Activated T-cell treated with anti-CD3 and anti-CD28 coated beads, Interleukin-2, amount 50 U/mL, for 72 hours (primary cell): ENCODE measurements around the gene SEC14L1. TPM values are rescaled to one million over a fixed set of nuclear protein-coding genes. Genes with fewer than 3 reads are reported as not detected.
"Not testable (repeated sequence)": the region's sequence is repeated elsewhere in the genome, so short reads cannot be mapped to it uniquely, and the experiment has no call there.

Source experiments
- ATAC-seq, 2 donors: fragments of 150-1000 bp; cut with Tn5 transposase; replicated peaks in 1 of 2; 2 replicates each; pipeline ENCODE4 v1.10.0; 2021; ENCODE audit warnings: moderate library complexity in 2 of 2, mild to moderate bottlenecking in 1 of 2
- DNase-seq, 2 donors: peaks; one replicate each; pipeline ENCODE4 v3.0.0; 2021 to 2022; ENCODE audit warnings: mixed read lengths in 1 of 2
- H3K27ac Mint-ChIP-seq: one replicate; pipeline ENCODE4 v1.8.0; 2022; ENCODE audit warnings: mild to moderate bottlenecking, moderate library complexity, mixed read lengths
- H3K27me3 Mint-ChIP-seq: one replicate; pipeline ENCODE4 v1.8.0; 2022; ENCODE audit warnings: low read depth, mixed read lengths
- H3K36me3 Mint-ChIP-seq, 2 donors: one replicate each; pipeline ENCODE4 v1.8.0; 2022; ENCODE audit warnings: mixed read lengths in 2 of 2, mild to moderate bottlenecking in 1 of 2; ENCODE audit not compliant: insufficient read depth in 2 of 2
- H3K4me1 Mint-ChIP-seq: one replicate; pipeline ENCODE4 v1.8.0; 2022; ENCODE audit warnings: low read depth, mixed read lengths
- H3K4me3 Mint-ChIP-seq, 2 donors: one replicate each; pipeline ENCODE4 v1.8.0; 2022; ENCODE audit warnings: mild to moderate bottlenecking in 2 of 2, mixed read lengths in 2 of 2, moderate library complexity in 2 of 2
- H3K9me3 Mint-ChIP-seq, 2 donors: one replicate each; pipeline ENCODE4 v1.8.0; 2022; ENCODE audit warnings: mixed read lengths in 2 of 2
- total RNA-seq, 2 donors: library from RNA; stranded (reverse); gene quantifications; one replicate each; pipeline ENCODE4 v1.2.3, GENCODE V29; 2022

The SEC14L1 gene
- total RNA-seq, 2 donors from 2014 or later, result 175 to 204 TPM

- Mint-ChIP-seq H3K4me1 (peaks cover 23% of the 10 kb centered on the region), H3K27ac (no peak overlapping the region), H3K9me3 (peaks cover 2 to 4% of the 10 kb centered on the region in 2 donors), H3K27me3 (no peaks in the 10 kb centered on the region), H3K4me3 (no peak overlapping the region), H3K36me3 (peaks cover 5 to 8% of the 10 kb centered on the region in 2 donors)
- ATAC-seq (no peak), DNase-seq (no peak)
Measured at GRCh38 chr17:77240976-77241375, 100.2 kb downstream of the SEC14L1 start.

DNA sequence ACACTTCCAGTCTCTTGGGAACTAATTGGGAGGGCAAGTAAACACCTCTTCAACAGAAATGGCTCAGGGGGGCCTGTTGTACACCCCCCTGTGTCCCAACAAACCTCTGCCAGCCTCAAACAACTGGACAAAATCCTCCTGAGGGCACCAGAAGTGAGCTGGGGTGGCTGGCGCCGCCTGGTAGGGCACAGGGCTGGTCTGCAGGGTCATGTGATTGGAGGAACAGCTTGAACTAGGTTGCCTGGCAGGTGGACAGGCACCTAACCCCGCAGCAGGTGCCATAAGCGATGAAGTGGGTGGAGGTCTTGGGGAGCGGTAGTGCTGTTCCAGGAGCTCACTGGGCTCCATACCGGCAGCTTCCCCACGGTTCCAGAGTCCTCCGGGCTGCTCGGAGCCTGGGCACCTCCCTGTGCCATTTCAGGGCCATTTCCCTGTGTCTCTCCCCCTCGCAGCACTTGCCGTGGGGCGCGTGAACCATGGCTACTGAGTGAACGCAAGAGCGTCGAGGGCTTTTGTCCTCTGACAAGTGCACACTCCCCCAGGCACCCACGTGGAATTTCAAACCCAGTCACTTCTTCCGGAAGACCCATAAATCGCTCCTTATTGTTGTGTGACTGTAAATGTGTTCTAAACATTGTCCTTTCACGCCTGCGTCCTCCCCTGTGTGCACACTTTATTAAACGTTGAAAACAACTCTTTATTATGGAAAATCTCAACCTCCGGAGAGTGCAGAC, 101.5 kb downstream of the SEC14L1 start:
- Mint-ChIP-seq H3K9me3 (peaks cover 0 to under 1% of the 10 kb centered on the region in 2 donors), H3K27me3 (no peaks in the 10 kb centered on the region), H3K36me3 (peaks cover 0 to under 1% of the 10 kb centered on the region in 2 donors), H3K27ac (peak overlapping the region; percentile 57), H3K4me3 (no peak overlapping the region), H3K4me1 (peaks cover 17% of the 10 kb centered on the region)
- ATAC-seq, result no peak
- DNase-seq, result no peak

DNA sequence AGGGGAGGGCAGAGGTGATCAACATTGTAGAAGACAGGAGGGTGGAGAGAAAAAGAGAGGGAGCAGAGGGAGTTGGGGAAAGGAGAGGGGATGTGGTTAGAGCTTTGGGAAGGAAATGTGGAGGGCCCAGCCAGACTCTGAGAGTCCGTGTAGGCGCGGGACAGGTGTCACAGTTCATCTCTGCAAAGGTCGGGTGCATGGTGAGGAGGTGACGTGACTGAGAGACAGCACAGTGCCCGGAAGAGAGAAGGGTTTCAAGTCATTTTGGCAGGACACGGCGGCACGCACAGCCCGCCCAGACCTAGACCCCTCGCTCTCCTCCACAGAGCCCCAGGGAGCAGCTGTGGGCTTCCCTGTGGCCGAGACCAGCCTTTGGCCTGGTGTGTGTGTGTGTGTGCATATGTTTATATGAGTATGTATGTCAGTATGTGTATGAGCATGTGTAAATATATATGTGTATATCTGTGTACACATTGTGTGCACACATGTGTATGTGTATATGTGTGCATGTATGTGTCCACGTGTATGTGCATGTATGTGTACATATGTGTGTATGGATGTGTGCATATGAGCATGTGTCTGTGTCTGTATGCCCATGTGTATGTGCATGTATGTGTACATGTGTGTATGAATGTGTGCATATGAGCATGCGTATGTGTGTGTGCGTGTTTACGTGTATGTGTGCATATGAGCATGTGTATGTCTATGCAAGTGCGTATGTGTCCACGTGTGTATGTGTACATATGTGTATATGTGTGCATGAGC, 104.6 kb downstream of the SEC14L1 start:
- ATAC-seq (peak in 1 of 2 donors; percentile 41), DNase-seq (peak; percentile 16 to 21)
- peak overlapping the region; percentile 74 for H3K27ac Mint-ChIP-seq
- H3K36me3 Mint-ChIP-seq, result no peaks in the 10 kb centered on the region
- H3K9me3 Mint-ChIP-seq, result no peaks in the 10 kb centered on the region
- peak overlapping the region; percentile 49 to 56 for H3K4me3 Mint-ChIP-seq
- H3K4me1 Mint-ChIP-seq, result peaks cover 14% of the 10 kb centered on the region
- peaks cover 25% of the 10 kb centered on the region for H3K27me3 Mint-ChIP-seq

DNA sequence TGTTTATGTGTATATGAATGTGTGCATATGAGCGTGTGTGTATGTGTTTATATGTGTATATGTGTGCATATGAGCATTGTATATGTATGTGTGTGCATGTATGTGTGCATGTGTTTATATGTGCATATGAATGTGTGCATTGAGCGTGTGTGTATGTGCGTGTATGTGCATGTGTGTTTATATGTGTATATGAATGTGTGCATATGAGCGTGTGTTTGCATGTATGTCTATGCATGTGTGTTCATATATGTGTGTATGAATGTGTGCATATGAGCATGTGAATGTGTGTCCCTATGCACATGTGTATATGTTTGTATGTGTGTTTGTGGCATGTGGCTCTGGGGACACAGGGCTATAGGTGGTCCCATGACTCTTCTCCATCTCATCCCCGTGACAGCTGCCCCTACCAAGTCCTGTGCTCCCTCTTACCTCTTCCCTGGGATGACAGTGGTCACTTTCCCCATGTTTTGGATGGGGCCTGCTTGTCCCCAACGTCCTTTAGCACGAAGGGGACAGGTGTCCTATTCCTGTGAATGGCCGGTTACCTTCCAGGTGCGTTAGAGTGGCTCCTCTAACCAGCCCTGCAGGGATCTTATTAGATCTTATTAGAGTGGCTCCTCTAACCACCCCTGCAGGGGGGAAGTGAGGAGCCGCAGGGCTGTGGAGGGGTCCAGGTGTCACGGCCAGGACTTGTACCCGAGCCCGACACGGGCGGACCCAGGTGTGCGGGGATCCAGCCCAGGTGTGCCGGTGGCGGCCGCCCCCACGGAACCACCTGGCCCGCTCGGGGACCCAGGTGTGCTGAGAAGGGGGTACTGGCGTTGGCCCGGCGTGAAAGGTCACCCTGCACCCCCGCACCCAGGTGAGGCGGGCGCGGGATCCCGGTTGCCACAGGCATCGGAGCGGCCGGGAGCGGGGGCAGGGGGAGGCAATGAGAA, 105.6 kb downstream of the SEC14L1 start:
- no peaks in the 10 kb centered on the region for H3K36me3 Mint-ChIP-seq
- peaks cover 14% of the 10 kb centered on the region for H3K4me1 Mint-ChIP-seq
- DNase-seq, result no peak
- ATAC-seq, result no peak
- no peaks in the 10 kb centered on the region for H3K9me3 Mint-ChIP-seq
- peak overlapping the region; percentile 61 to 75 for H3K4me3 Mint-ChIP-seq
- H3K27me3 Mint-ChIP-seq, result peaks cover 25% of the 10 kb centered on the region
- no peak overlapping the region for H3K27ac Mint-ChIP-seq

GRCh38 chr17:77247048-77247541, 106.3 kb downstream of the SEC14L1 start:
- Mint-ChIP-seq H3K27me3 (peaks cover 25% of the 10 kb centered on the region), H3K27ac (no peak overlapping the region), H3K4me3 (peak overlapping the region; percentile 68 to 75), H3K36me3 (no peaks in the 10 kb centered on the region), H3K9me3 (no peaks in the 10 kb centered on the region), H3K4me1 (peaks cover 14% of the 10 kb centered on the region)
- peak; percentile 89 to 93 for DNase-seq
- peak; percentile 94 for ATAC-seq

- peak overlapping the region; percentile 68 to 75 for H3K4me3 Mint-ChIP-seq
- H3K27me3 Mint-ChIP-seq, result peaks cover 25% of the 10 kb centered on the region
- H3K4me1 Mint-ChIP-seq, result peaks cover 14% of the 10 kb centered on the region
- no peaks in the 10 kb centered on the region for H3K36me3 Mint-ChIP-seq
- DNase-seq, result no peak
- no peak overlapping the region for H3K27ac Mint-ChIP-seq
- no peak for ATAC-seq
- H3K9me3 Mint-ChIP-seq, result no peaks in the 10 kb centered on the region
Measured at GRCh38 chr17:77247609-77248008, 106.8 kb downstream of the SEC14L1 start.

DNA sequence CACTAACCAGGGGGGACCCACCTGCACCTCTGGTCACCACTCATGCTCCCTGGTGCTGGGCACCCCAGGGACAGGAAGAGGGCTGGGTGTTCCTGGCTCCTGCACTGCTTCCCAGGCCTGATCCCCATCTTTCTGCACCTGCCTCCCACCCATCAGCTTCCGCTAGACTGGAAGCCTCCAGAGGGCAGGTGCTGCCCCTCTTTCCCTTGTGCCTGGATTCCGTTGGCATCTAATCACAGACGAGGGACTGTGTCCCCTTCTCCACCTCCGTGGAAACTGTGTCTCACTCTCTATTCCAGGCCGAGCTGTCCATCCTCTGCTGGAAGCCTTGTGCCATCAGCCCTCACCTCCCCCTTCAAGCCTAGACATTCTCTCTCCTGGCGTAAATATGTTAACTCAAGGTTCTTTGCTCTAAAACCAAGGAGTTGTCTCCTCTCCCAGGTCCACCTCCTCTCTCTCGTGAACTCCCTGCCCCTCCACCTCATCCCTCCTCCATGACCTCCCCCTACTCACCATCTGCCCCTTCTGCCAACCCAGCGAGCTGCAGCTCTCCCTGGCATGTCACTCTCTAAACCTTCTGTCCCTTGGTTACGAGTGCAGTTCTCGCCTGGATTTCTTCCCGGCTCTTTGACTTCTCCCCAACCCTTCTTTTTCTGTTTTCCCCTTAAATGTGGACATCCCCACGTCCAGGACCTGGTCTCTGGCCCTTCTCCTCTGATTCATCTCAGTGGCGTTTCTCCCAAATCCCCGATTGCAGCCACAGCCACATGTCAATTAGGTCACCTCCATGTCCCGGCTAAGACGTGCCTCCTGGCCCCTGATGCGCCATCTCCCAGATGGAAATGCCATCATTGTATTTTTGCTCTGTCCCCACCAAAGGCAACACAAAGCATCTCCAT, 107.7 kb downstream of the SEC14L1 start:
- peaks cover 25% of the 10 kb centered on the region for H3K27me3 Mint-ChIP-seq
- H3K9me3 Mint-ChIP-seq, result no peaks in the 10 kb centered on the region
- ATAC-seq (no peak), DNase-seq (no peak)
- H3K4me1 Mint-ChIP-seq, result peaks cover 14% of the 10 kb centered on the region
- peak overlapping the region in 1 of 2 donors; percentile 22 for H3K4me3 Mint-ChIP-seq
- H3K36me3 Mint-ChIP-seq, result no peaks in the 10 kb centered on the region
- H3K27ac Mint-ChIP-seq, result no peak overlapping the region

- Mint-ChIP-seq H3K4me3 (no peak overlapping the region), H3K36me3 (no peaks in the 10 kb centered on the region)
- no peak for ATAC-seq
Measured at GRCh38 chr17:77251622-77252183, 110.9 kb downstream of the SEC14L1 start.

DNA sequence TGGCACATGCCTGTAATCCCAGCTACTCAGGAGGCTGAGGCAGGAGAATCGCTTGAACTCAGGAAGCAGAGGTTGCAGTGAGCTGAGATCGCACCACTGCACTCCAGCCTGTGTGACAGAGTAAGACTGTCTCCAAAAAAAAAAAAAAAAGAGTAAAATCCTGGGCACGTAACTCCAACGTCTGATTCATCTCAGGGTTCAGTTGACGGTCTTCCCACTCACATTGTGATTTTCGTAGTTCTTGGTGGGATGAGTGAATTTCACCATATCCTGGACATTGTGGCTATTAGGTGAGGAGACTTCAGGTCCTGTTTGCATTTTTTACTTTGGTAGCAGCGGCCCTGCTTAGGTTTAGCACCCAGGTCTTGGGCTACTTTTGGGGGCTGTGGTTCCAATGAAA, 111.5 kb downstream of the SEC14L1 start:
- H3K4me1 Mint-ChIP-seq, H3K9me3 Mint-ChIP-seq: not testable (repeated sequence)

More at GRCh38 chr17:77251622-77252183, 110.9 kb downstream of the SEC14L1 start:
- no peak for DNase-seq
- Mint-ChIP-seq H3K27ac (no peak overlapping the region), H3K9me3 (no peaks in the 10 kb centered on the region), H3K27me3 (peaks cover 25% of the 10 kb centered on the region), H3K4me1 (no peaks in the 10 kb centered on the region)

GRCh38 chr17:77253611-77254051, 112.9 kb downstream of the SEC14L1 start:
- H3K27ac Mint-ChIP-seq, result no peak overlapping the region
- no peaks in the 10 kb centered on the region for H3K36me3 Mint-ChIP-seq
- ATAC-seq (no peak), DNase-seq (no peak)
- no peaks in the 10 kb centered on the region for H3K9me3 Mint-ChIP-seq
- no peaks in the 10 kb centered on the region for H3K4me1 Mint-ChIP-seq
- H3K4me3 Mint-ChIP-seq, result no peak overlapping the region
- H3K27me3 Mint-ChIP-seq, result peaks cover 22% of the 10 kb centered on the region

More for the DNA sequence above, 111.5 kb downstream of the SEC14L1 start:
- not testable (repeated sequence) for H3K27ac Mint-ChIP-seq, H3K36me3 Mint-ChIP-seq, H3K4me3 Mint-ChIP-seq, ATAC-seq, DNase-seq
- H3K27me3 Mint-ChIP-seq, result peaks cover 31% of the 10 kb centered on the region

DNA sequence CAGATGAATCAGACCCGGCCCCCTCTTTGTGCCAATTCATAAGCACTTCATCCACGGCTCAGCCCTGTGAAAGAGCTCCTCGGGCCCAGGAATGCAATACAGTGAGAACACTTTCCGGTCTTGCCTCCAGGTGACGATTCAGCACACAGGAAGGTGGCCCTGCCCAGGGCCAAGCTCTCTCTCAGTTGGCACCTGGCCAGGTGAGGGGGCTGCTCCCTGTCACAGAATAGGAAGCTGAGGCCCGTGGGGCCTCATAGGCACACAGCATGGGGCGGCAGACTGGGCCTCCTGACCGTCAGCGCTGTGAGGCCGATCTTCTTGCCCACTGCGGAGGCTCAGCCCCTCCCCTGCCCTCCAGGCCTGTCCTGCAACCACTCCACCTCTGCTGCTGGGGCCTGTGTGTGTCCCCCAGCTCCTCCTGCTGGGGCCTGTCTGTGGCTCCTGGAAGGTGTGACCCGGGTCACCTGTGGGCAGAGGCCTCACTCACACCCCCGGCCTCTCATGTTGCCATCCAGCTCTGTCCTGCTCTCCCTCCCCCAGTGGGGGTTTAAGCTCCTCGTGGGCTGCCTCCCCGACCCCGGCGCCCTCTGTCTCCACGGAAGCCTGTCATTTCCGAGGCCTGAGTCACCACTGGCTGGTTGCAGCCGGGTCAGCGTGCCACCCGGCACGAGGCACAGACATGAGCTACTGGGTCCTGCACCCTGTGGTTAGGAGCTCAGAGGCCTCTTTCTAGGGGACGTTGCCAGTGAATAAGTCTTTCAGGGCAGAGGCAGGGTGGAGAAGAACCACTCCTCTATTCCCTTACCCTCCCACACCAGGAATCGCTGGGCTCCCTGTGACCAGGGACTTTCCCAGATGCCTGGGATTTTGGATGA, 114.4 kb downstream of the SEC14L1 start:
- DNase-seq, result no peak
- Mint-ChIP-seq H3K4me3 (no peak overlapping the region), H3K4me1 (no peaks in the 10 kb centered on the region), H3K27me3 (peaks cover 10% of the 10 kb centered on the region), H3K9me3 (no peaks in the 10 kb centered on the region), H3K36me3 (no peaks in the 10 kb centered on the region), H3K27ac (no peak overlapping the region)
- no peak for ATAC-seq
